ENCODE data around the gene DPY19L1.
A peak's percentile ranks its signal among the peaks of the same experiment; 100 is the strongest.
"Not testable (repeated sequence)": the region's sequence is repeated elsewhere in the genome, so short reads cannot be mapped to it uniquely, and the experiment has no call there.

Gene DPY19L1

GRCh38 chr7:35030848-35031247 is 6.4 kb downstream of the DPY19L1 start:
- no peak for DNase-seq

- DNase-seq = no peak
These were observed 8.0 kb downstream of the DPY19L1 start for GRCh38 chr7:35029311-35029710.

- no peak for DNase-seq
These were observed 11.1 kb downstream of the DPY19L1 start for GRCh38 chr7:35026150-35026549.

GRCh38 chr7:35025369-35025870 is 11.9 kb downstream of the DPY19L1 start:
- no peak for DNase-seq

DNA sequence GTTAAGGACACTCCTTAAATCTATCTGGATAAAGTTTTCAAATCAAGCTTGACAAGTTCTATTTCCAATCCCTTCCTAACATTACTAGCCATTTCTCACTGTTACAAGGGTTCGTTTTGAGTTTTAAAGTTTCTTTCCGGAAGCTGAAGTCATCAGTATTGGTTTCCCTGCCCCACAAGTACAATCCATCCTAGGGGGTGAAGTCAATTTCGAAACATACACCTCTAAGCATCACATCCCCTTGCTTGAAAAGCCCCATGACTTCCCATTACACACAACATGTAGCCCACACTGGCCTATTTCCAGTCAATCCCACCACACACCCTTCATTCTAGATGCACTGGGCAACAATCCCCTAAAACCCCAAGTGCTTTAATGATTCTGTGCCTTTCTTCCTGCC is 13.0 kb downstream of the DPY19L1 start:
- DNase-seq = no peak

- no peak for DNase-seq
These were observed 14.6 kb downstream of the DPY19L1 start for GRCh38 chr7:35022725-35023124.

- no peak for DNase-seq
These were observed 15.8 kb downstream of the DPY19L1 start for GRCh38 chr7:35021445-35021844.

DNA sequence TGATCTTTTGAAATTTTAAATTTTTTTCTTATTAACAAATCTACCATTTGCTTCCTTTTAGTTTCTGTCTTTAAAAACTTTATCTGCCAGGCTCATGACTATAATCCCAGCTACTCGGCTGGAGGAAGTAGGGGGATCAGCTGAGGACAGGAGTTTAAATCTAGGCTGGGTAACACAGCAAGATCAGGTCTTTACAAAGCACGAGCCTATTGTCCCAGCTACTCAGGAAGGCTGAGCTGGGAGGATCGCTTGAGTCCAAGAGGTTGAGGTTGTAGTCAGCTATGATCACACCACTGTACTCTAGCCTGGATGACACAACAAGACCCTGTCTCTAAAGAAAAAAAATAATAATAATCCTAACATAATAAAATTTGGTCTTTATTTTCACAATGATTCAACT is 17.5 kb downstream of the DPY19L1 start:
- DNase-seq = no peak

- DNase-seq = no peak
These were observed 18.0 kb downstream of the DPY19L1 start for GRCh38 chr7:35019179-35019729.

DNA sequence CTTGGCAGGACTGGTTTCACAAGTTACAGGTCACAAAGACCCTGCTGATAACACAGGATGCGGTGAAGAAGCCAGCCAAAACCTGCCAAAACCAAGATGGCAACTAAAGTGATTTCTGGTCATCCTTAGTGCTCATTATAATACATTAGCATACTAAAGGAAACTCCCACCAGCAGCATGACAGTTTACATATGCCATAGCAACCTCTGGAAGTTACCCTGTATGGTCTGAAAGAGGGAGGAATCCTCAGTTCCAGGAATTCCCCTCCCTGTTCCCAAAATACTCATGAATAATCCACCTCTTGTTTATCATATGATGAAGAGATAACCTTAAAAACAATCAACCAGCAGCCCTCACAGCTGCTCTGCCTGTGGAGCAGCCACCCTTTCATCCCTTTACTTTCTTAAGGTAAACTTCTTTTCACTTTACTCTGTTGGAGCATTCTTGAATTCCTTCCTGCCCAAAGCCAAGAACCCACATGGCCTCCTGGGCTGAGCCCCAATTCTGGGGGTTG is 21.9 kb downstream of the DPY19L1 start:
- no peak for DNase-seq

- DNase-seq = no peak
These were observed 25.1 kb downstream of the DPY19L1 start for GRCh38 chr7:35012160-35012559.

DNA sequence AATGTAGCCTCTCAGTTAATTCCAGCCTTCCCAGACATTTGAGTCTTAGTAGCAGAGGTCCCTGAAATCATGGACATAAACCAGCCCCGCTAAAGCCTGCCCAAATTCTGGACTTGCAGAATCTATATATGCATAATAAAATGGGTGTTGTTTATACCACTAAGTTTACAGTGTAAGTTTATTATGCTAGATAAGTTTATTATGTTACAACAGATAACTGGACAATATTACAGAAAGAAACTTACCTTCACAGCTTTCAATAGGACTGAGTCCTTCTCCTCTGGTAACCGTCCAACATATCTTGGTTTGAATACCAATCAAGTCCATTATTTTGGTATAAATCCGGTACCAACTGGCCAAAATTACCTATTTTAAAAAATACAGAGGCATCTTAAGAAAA is 26.2 kb downstream of the DPY19L1 start:
- no peak for DNase-seq

DNA sequence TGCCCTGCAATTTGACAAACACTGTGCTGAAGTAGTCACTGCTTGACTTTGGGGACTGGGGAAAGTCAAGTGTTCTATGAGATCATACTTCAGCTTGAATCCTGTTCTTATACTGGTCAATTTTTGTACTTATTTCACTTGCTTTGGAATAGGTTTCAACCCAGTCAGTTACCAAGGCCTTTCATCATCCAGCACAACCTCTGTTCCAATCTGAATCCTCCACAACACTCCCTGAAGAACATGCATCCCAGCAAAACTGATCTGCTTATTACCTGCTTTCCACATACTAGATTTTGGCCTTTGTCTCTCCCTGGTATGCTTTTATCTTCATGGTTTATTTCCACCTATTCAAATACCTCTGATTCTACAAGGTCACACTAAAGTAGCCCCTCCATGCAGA is 29.5 kb downstream of the DPY19L1 start:
- no peak for DNase-seq

DNA sequence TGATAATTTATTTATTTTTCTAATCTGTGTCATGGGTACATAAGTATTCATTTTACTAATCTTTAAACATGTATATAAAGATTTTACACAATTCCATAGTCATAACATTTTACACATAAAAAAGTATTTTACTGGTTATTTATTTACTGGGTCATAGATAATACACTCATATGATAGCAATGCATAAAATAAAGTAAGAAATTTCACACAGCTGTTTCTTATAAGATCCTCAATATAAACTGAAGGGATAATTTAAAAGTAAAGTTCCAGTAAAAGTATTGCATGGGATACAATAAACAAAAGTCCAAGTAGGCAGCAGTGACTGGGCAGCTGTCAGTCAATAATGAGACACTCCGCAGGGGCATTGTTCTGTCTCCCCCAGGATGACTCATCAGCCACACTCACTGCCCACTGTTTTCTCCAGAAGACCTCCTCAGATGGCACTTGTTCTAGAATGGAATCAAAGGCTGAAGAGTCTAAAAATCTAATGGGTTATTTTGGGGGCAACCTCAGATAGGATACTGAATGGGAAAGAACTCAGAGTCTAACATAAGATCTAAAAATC is 32.7 kb downstream of the DPY19L1 start:
- no peak for DNase-seq

GRCh38 chr7:35003679-35004303 is 33.5 kb downstream of the DPY19L1 start:
- peak; percentile 92 for DNase-seq

DNA sequence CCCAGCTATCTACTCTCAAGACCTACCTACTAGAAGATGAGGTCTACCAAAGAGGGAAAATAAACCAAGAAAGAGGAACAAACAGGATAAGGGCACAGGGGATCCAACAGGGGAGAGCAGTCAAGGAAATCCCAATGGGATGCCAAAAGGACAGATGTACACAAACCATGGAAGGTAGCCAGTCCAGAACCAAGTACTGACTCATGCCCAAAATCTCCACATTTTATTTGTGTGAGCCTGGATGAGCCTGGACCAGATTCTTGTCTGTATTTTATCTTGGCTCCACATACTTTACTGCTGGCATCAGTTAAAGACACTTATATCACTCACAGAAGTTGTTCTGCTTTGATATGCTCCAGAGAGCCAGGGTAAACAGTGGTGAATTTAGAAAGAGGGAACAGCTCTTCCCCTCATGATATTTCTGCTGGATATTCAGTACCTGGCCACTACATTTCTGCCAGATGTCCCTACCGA is 34.1 kb downstream of the DPY19L1 start:
- DNase-seq = not testable (repeated sequence)

DNA sequence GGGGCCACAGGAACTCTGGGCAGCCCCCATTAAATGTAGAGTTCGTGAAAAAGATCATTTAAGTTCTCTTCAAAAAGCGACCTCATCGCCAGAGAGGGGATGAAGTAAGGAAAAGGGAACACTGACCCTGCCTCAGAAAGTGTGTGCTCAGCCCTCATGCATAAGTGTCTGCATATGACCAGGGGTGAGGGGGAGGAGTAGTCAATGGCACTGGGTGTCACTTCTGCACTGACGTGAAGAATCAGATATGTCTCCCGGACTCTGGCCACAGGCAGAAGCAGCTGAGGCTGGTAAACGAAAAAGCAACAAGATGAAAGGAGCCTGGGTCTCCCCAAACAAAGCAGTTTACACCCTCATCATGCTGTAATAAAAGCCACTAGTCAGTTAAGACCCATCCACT is 39.0 kb downstream of the DPY19L1 start:
- DNase-seq = not testable (repeated sequence)

GRCh38 chr7:34996423-34997090 is 40.7 kb downstream of the DPY19L1 start:
- not testable (repeated sequence) for DNase-seq

- no peak for DNase-seq
These were observed 41.5 kb downstream of the DPY19L1 start for GRCh38 chr7:34995757-34996156.

- DNase-seq = no peak
These were observed 45.1 kb downstream of the DPY19L1 start for GRCh38 chr7:34991938-34992840.

- DNase-seq = not testable (repeated sequence)
These were observed 48.7 kb downstream of the DPY19L1 start for GRCh38 chr7:34988442-34989125.

DNA sequence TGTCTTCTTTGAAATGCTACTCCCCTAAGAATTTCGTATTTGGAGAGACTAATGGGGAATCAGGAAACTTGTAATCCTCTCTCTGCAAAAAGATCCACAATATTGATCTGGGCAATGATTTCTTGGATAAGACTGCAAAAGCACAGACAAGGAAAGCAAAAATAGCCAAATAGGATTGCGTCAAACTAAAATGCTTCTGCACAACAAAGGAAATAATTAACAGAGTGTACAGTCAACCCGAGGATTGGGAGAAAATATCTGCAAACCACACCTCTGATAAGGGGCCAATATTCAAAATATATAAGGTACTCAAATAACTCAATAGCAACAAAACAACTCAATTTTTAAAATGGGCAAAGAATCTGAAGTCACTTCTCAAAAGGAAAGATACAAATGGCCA is 52.1 kb downstream of the DPY19L1 start:
- not testable (repeated sequence) for DNase-seq
